Omental fat pad (tissue), 4 donors: ENCODE data around the gene SLC4A2. TPM values are rescaled to one million over a fixed set of nuclear protein-coding genes. Genes with fewer than 3 reads are reported as not detected.
"Not testable (repeated sequence)": the region's sequence is repeated elsewhere in the genome, so short reads cannot be mapped to it uniquely, and the experiment has no call there.

ENCODE experiments used
- ATAC-seq: fragments of 150-250 bp; one replicate; pipeline ENCODE4 v1.9.1; 2016; ENCODE audit warnings: mild to moderate bottlenecking, moderate library complexity; ENCODE audit not compliant: low FRiP score
- DNase-seq: peaks from one replicate; pipeline ENCODE4 v3.0.0-alpha.2; 2019; ENCODE audit warnings: low spot score
- total RNA-seq, 4 donors: library from RNA; depleted of rRNA; stranded (reverse); fragments of >200 nt; gene quantifications; one replicate each; pipeline ENCODE4 v1.1.0, GENCODE V29; 2016
- TF ChIP-seq, protein P1 (sequence below), 3 donors: fragments of 450-650 bp; IDR thresholded peaks; one replicate each; pipeline ENCODE4 v1.5.1; 2016 to 2017; ENCODE audit warnings: antibody characterized with exemption in 3 of 3, mild to moderate bottlenecking in 3 of 3, moderate library complexity in 2 of 3

Gene SLC4A2, protein sequence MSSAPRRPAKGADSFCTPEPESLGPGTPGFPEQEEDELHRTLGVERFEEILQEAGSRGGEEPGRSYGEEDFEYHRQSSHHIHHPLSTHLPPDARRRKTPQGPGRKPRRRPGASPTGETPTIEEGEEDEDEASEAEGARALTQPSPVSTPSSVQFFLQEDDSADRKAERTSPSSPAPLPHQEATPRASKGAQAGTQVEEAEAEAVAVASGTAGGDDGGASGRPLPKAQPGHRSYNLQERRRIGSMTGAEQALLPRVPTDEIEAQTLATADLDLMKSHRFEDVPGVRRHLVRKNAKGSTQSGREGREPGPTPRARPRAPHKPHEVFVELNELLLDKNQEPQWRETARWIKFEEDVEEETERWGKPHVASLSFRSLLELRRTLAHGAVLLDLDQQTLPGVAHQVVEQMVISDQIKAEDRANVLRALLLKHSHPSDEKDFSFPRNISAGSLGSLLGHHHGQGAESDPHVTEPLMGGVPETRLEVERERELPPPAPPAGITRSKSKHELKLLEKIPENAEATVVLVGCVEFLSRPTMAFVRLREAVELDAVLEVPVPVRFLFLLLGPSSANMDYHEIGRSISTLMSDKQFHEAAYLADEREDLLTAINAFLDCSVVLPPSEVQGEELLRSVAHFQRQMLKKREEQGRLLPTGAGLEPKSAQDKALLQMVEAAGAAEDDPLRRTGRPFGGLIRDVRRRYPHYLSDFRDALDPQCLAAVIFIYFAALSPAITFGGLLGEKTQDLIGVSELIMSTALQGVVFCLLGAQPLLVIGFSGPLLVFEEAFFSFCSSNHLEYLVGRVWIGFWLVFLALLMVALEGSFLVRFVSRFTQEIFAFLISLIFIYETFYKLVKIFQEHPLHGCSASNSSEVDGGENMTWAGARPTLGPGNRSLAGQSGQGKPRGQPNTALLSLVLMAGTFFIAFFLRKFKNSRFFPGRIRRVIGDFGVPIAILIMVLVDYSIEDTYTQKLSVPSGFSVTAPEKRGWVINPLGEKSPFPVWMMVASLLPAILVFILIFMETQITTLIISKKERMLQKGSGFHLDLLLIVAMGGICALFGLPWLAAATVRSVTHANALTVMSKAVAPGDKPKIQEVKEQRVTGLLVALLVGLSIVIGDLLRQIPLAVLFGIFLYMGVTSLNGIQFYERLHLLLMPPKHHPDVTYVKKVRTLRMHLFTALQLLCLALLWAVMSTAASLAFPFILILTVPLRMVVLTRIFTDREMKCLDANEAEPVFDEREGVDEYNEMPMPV
- total RNA-seq, result 100 to 1,000 TPM; 115 to 126 (median 118) TPM

DNA sequence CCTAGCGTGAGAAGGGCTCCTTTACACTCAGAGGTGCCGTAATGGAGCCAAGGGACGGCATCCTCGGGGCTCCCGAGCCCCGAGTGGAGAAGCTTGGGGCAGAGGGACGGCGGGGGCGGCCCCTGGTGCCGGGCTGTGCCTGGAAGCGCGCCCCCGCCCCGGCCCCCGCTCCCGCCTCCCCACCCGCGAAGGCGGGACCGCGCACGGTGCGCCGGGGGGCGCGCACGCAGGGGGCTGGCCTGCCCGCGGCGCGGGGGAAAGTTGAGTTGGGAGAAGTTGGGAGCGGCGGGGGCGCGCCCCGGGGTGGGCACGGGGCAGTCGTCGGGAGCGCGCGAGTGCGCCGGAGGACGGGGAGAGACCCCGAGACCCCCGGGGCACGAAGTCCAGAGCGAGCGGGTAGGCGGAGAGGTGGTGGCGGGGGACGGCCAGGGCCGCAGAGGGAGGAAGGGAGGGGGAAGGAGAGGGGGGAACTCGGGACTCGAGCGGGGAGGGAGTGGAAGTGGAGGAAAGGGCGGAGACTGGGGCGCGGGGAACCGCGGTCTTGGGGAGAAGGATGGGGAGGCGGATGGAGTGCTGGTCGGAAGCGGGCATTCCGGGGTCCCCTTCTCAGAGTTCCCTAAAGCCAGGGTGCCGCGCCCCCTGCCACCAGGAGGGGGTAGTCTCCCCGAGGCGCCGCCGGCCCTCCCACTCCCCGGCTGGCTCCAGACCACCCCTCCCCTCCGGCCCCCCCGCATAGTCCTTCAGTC is at the start of gene SLC4A2:
TSS of gene SLC4A2 (plus strand) at position 223 of the 746 bp plus-strand sequence. CDS start 2,399 bp downstream, outside the sequence.
- TF ChIP-seq, protein P1, sequence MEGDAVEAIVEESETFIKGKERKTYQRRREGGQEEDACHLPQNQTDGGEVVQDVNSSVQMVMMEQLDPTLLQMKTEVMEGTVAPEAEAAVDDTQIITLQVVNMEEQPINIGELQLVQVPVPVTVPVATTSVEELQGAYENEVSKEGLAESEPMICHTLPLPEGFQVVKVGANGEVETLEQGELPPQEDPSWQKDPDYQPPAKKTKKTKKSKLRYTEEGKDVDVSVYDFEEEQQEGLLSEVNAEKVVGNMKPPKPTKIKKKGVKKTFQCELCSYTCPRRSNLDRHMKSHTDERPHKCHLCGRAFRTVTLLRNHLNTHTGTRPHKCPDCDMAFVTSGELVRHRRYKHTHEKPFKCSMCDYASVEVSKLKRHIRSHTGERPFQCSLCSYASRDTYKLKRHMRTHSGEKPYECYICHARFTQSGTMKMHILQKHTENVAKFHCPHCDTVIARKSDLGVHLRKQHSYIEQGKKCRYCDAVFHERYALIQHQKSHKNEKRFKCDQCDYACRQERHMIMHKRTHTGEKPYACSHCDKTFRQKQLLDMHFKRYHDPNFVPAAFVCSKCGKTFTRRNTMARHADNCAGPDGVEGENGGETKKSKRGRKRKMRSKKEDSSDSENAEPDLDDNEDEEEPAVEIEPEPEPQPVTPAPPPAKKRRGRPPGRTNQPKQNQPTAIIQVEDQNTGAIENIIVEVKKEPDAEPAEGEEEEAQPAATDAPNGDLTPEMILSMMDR (IDR thresholded peaks at IDR 0.05), result no peak
- ATAC-seq, result no peak
- no peak for DNase-seq

DNA sequence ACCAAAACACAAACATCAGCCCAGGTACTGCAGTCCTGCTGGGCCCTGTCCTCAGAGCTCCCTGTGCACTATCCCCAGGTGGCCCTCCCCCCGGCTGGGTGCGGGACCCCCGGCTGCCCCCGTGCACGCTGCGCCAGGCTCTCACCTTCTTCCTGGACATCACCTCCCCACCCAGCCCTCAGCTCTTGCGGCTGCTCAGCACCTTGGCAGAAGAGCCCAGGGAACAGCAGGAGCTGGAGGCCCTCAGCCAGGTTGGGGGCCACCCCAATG is 49.4 kb upstream of the SLC4A2 start:
- TF ChIP-seq, protein P1 (IDR thresholded peaks at IDR 0.05), result no peak
- ATAC-seq, result no peak
- DNase-seq, result no peak

DNA sequence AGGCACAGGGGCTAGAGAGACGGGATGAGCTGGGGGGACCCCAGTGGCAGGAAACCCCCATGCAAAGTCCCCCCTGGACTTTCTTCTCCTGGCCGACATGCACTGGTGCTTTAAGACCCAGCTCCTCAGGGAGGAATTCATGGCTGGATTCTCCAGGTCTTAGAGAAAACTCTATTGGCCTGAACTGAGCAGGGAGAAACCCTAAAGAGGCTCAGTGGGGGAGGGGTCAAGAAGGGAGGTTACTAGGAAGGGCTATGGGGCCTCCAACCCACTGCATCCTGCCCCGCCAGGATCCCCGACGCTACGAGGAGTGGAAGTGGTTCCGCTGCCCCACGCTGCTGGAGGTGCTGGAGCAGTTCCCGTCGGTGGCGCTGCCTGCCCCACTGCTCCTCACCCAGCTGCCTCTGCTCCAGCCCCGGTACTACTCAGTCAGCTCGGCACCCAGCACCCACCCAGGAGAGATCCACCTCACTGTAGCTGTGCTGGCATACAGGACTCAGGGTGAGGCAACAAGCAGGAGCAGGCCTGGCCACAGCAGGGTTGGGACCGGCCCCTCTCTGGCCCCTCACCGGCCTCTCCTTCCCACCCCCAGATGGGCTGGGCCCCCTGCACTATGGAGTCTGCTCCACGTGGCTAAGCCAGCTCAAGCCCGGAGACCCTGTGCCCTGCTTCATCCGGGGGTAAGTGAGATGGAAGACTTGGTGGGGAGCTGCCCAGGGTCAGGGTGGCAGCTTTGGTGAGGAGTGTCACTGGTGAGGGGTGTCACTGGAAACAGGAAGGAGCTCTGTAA is 48.9 kb upstream of the SLC4A2 start:
- TF ChIP-seq, protein P1 (IDR thresholded peaks at IDR 0.05), result no peak
- DNase-seq (no peak), ATAC-seq (peak; percentile 46)

DNA sequence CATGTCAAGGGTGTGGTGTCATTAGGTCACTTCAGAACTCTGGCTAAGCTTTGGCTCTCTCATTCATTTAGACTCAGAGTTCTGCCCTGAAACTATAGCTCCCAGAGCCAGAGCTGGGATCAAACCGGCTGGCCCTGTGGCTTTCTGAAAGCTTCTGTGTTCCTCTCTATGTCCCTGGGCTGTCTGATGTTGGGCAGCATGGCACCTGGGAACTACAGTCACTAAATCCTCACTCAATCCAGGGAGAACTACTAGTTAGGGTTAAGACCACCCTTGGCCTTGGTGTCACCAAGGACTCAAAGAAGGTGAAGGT is 48.3 kb upstream of the SLC4A2 start:
- ATAC-seq, result no peak
- TF ChIP-seq, protein P1 (IDR thresholded peaks at IDR 0.05), result no peak
- DNase-seq, result no peak

DNA sequence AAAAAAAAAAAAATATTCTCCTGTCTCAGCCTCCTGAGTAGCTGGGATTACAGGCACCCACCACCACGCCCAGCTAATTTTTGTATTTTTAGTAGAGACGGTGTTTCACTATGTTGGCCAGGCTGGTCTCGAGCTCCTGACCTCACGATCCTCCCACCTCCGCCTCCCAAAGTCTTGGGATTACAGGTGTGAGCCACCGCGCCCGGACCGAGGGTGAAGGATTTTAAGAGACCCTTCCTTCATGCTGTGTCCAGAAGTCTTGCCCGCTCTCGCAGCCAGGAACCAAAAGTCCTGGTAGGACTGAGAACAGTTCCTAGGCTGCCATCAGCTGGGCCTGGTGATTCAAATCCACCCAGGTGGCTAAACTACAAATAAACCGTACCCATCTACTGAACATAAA is 47.8 kb upstream of the SLC4A2 start:
- DNase-seq, ATAC-seq: not testable (repeated sequence)

DNA sequence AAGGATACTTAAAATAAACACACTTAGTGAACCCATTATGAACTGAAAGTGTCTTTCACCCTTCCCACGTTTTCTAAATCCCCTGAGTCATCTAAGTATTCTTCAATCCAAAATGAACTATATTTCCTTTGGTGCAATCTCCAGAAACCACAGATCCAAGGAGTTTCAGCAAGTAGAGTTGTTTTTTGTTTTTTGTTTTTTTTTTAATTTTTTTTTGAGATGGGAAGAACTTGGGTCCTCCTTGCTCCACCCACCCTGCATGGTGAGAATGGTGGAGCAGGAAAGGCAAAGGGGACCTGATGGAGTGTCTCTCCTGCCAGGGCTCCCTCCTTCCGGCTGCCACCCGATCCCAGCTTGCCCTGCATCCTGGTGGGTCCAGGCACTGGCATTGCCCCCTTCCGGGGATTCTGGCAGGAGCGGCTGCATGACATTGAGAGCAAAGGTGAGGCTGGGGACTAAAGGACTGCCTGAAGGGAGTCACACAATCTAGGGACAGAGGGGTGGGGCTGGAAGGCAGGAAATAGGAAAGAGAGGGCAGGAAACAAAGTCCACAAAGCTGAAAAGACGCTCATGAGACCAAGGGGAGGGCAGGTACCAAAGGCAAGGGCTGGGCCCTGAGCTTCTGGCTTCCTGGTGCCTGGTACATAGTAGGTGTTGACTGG is 47.2 kb upstream of the SLC4A2 start:
- TF ChIP-seq, protein P1 (IDR thresholded peaks at IDR 0.05), result no peak
- ATAC-seq (no peak), DNase-seq (no peak)
